CD4-positive, alpha-beta T cell treated with Interleukin-4 for 4 hours (primary cell): Measurements from ENCODE around the gene VIL1.

ENCODE experiments used
- DNase-seq: peaks from one replicate; pipeline ENCODE4 v3.0.0-alpha.2; 2020

The VIL1 gene

GRCh38 chr2:218418717-218419458 lies at the start of gene VIL1:
TSS of gene VIL1 (plus strand) at chr2:218419123. CDS start at chr2:218423779, 4,656 bp downstream.
- no peak for DNase-seq

DNA sequence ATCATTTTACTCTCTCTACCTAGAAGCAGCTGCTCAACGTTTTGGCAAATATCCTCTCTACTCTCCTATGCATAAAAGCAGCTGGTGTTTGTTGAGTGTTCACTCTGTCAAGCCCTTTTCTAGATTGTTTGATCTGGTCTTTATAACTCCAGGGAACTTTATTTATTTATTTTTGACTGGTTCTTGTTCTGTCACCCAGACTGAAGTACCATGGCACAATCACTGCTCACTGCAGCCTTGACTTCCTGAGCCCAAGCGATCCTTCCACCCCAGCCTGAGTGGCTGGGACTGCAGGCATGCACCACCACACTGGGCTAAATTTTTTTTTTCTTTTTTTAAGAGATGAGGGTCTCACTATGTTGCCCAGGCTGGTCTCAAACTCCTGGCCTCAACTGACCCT lies 49.6 kb upstream of the VIL1 start:
- no peak for DNase-seq

DNA sequence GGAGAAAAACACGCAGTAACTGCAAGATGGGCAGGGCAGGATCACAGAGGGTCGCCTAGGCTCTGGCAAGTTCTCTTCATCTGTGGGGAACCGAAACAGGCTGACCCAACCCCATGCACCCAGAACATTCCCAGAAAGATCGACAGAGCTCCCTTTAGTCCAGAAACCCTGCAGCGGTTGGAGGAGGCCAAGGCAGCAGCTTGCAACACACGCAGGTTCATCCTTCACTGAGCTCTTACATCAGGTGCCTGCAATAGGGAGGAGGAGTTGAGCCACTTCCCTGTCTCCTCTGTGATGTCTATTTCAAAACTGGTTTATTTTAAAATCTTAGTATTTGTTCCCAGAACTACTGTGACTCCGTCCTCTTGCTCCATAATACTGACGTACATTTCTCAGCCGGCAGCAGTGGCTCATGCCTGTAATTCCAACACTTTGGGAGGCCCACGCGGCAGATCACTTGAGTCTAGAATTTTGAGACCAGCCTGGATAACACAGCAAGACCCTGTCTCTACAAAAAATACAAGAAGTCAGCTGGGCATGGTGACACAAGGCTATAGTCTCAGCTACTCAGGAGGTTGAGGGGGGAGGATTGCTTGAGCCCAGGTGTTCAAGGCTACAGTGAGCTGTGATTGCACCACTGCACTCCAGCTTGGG lies 48.4 kb upstream of the VIL1 start:
- DNase-seq = no peak

DNA sequence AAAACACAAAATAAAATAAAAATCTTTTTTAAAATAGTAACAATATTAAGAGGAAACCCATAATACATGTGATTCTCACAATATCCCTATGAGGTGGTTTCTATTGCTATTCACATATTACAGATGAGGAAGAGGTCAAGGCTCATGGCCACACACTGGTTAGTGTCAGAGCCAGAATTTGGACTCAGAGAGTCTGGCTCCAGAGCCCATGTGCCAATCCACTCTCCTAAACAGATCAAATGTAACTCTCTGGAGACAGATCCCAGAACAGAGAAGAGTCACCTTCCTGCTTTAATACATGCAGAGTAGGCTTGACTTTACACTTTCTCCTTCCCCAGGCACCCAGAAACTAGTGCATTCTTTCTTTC lies 47.0 kb upstream of the VIL1 start:
- no peak for DNase-seq

GRCh38 chr2:218374795-218375194 lies 44.1 kb upstream of the VIL1 start:
- no peak for DNase-seq

DNA sequence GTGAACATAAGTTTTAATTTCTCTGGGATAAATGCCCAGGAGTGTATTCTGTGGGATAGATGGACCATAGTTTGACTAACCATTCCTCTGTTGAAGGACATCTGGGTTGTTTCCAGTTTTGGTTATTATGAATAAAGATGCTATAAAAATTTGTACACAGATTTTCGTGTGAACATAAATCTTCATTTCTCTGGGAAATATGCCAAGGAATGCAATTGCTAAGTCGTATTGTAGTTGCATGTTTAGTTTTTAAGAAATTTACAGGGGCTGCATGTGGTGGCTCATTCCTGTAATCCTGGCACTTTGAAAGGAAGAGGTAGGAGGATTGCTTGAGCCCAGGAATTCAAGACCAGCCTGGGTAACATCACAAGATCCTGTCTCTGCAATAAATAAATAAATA lies 43.7 kb upstream of the VIL1 start:
- DNase-seq = no peak

GRCh38 chr2:218378053-218378452 lies 40.9 kb upstream of the VIL1 start:
- DNase-seq = no peak

GRCh38 chr2:218381916-218382366 lies 37.0 kb upstream of the VIL1 start, which contains the start of gene SLC11A1:
TSS of gene SLC11A1 (plus strand) at chr2:218382273. CDS start at chr2:218382369, 96 bp downstream.
- no peak for DNase-seq

GRCh38 chr2:218382785-218383184 lies 36.1 kb upstream of the VIL1 start:
- DNase-seq = no peak

GRCh38 chr2:218383892-218384519 lies 34.9 kb upstream of the VIL1 start:
- DNase-seq = no peak

DNA sequence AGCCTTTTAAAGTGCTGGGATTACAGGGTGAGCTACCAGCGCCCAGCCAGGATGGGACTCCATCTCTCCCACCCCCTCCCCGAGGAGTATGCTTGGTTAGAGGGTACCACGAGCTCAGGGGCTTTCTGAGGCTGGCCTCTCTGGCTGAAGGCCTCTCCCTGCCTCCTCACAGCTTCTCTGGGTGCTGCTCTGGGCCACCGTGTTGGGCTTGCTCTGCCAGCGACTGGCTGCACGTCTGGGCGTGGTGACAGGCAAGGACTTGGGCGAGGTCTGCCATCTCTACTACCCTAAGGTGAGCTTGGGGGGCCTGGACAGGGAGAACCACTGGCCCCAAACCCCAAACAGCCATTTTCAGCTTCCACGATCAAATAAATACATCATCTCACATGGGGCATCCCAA lies 33.9 kb upstream of the VIL1 start:
- no peak for DNase-seq

- no peak for DNase-seq
Measured at GRCh38 chr2:218386505-218387368, 32.2 kb upstream of the VIL1 start.

DNA sequence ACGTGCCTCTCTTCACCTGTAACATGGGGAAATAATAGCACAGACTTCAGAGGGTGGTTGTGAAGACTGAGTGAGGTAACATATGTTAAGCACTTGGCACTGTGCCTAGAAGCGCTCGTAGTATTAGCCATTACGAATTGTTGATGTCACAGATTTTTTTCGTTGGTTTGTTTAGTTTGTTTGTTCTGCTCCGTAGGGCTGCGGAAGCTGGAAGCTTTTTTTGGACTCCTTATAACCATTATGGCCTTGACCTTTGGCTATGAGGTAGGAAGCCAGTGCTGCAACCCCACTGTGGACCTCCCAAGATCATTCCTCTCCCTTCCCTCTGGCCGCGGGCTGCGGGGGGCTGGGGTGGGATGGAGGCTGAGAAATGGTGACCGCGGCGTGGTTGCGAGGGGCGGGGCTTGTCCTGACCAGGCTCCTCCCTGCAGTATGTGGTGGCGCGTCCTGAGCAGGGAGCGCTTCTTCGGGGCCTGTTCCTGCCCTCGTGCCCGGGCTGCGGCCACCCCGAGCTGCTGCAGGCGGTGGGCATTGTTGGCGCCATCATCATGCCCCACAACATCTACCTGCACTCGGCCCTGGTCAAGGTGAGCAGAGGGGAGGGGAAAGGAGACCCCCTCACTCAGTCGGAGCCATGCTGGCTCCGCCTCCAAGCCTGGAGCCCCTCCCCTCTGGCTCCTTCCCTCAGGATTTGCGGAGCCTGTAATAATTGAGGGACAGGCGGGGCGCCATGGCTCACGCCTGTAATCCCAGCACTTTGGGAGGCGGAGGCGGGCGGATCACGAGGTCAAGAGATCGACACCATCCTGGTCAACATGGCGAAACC lies 31.3 kb upstream of the VIL1 start:
- no peak for DNase-seq

DNA sequence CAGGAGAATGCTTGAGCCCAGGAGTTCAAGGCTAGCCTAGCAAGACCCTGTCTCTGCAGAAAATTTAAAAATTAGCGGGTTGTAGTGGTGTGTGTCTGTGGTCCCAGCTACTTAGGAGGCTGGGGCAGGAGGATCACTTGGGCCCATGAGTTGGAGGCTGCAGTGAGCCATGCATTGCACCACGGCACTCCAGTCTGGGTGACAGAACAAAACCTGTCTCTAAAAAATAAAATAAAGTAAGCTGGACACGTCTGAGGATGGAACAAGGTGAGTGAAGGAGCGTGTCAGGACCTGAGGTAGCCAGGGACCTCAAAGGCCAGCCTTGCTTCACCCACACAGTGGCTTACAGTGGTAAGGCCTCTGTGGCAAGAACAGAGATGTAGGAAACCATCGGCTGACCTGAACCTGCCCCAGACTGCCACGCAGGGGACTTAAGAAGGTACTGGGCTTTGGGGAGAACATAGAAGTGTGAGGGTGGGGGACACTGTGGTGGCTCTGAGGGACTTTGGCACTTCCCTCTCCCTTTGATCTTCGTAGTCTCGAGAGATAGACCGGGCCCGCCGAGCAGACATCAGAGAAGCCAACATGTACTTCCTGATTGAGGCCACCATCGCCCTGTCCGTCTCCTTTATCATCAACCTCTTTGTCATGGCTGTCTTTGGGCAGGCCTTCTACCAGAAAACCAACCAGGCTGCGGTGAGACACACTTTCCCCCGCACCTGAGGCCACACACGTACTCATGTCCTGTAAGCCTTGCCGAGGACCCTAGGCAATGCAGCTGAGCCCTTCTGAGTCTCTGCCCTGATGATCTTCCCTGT lies 29.4 kb upstream of the VIL1 start:
- no peak for DNase-seq

- no peak for DNase-seq
Measured at GRCh38 chr2:218391202-218391601, 27.7 kb upstream of the VIL1 start.

- no peak for DNase-seq
Measured at GRCh38 chr2:218392459-218392858, 26.5 kb upstream of the VIL1 start.

DNA sequence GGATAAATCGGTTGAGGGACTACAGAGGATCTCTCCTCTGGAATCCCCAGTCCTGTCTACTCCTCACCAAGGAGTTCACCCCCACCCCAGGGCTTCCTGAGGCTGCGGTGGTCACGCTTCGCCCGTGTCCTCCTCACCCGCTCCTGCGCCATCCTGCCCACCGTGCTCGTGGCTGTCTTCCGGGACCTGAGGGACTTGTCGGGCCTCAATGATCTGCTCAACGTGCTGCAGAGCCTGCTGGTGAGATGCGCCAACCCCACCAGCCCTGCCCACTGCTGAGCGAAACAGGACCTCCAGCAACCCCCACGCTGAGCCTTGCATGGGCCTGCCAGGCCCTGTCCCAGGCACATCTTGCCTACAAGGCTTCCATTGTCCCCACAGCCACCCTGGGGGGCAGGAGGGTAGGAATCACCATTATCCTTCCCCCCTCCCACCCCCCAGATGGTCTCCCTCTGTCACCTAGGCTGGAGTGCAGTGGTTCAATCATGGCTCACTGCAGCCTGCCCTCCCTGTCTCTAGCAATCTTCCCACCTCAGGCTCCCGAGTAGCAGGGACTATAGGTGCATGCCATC lies 25.9 kb upstream of the VIL1 start:
- no peak for DNase-seq

- no peak for DNase-seq
Measured at GRCh38 chr2:218393750-218394290, 25.1 kb upstream of the VIL1 start.

- DNase-seq = no peak
Measured at GRCh38 chr2:218394298-218395089, 24.4 kb upstream of the VIL1 start.

GRCh38 chr2:218395090-218395444 lies 23.9 kb upstream of the VIL1 start:
- DNase-seq = no peak
